Neutrophil (primary cell): Measurements from ENCODE around the gene BST2.

ENCODE experiments used
- H3K27ac ChIP-seq: fragments of 200-600 bp; sonication (generic); 2 replicates; pipeline ENCODE4 v1.5.1; 2016; ENCODE audit warnings: mild to moderate bottlenecking, moderate library complexity
- H3K27me3 ChIP-seq: fragments of 200-600 bp; sonication (generic); 2 replicates; pipeline ENCODE4 v1.6.0; 2016; ENCODE audit warnings: mild to moderate bottlenecking
- H3K36me3 ChIP-seq: fragments of 200-600 bp; sonication (generic); 2 replicates; pipeline ENCODE4 v1.5.1; 2017
- H3K4me1 ChIP-seq, 2 experiments: fragments of 200-600 bp in 1 of 2; sonication (generic) in 1 of 2; 1 replicate in 1 of 2; 2 replicates in 1 of 2; pipeline versions ENCODE4 v1.5.1 to v1.6.1; 2013 to 2016; ENCODE audit warnings: low read depth in 1 of 2, low read length in 1 of 2, mild to moderate bottlenecking in 1 of 2, moderate library complexity in 1 of 2; ENCODE audit not compliant: control insufficient read depth in 1 of 2, insufficient read depth in 1 of 2
- H3K4me3 ChIP-seq, 2 experiments: fragments of 200-600 bp in 1 of 2; sonication (generic) in 1 of 2; 1 replicate in 1 of 2; 2 replicates in 1 of 2; pipeline ENCODE4 v1.5.1; 2013 to 2016; ENCODE audit warnings: low read depth in 1 of 2, low read length in 1 of 2, mild to moderate bottlenecking in 1 of 2, moderate library complexity in 1 of 2
- H3K9me3 ChIP-seq: fragments of 200-600 bp; sonication (generic); 2 replicates; pipeline ENCODE4 v1.5.1; 2016
- CTCF ChIP-seq: fragments of 200-600 bp; sonication (generic); IDR thresholded peaks from 2 replicates; pipeline ENCODE4 v1.5.1; 2016; ENCODE audit warnings: antibody characterized with exemption

The BST2 gene

GRCh38 chr19:17398902-17399527 is 6.4 kb downstream of the BST2 start:
- H3K4me3 ChIP-seq = no peak overlapping the region
- no peak overlapping the region for H3K27ac ChIP-seq
- no peaks in the 10 kb centered on the region for H3K27me3 ChIP-seq
- no peak for TF ChIP-seq CTCF
- no peaks in the 10 kb centered on the region for H3K9me3 ChIP-seq
- peaks cover 16% of the 10 kb centered on the region for H3K36me3 ChIP-seq
- peaks cover 7 to 14% of the 10 kb centered on the region in 2 experiments for H3K4me1 ChIP-seq

- peaks cover 8% of the 10 kb centered on the region for H3K36me3 ChIP-seq
- peak; percentile 85 for TF ChIP-seq CTCF
- H3K27ac ChIP-seq = peak overlapping the region; percentile 5
- H3K27me3 ChIP-seq = peaks cover 32% of the 10 kb centered on the region
- H3K4me3 ChIP-seq = no peak overlapping the region
- H3K9me3 ChIP-seq = no peaks in the 10 kb centered on the region
- peaks cover 23 to 26% of the 10 kb centered on the region in 2 experiments for H3K4me1 ChIP-seq
Measured at GRCh38 chr19:17394891-17395415, 10.5 kb downstream of the BST2 start.

- Histone ChIP-seq H3K4me1 (peaks cover 23 to 26% of the 10 kb centered on the region in 2 experiments), H3K9me3 (no peaks in the 10 kb centered on the region), H3K4me3 (no peak within 1 kb of the TSS), H3K36me3 (peaks cover 8% of the 10 kb centered on the region), H3K27ac (peak within 1 kb of the TSS; percentile 5), H3K27me3 (peaks cover 43% of the 10 kb centered on the region)
- no peak for TF ChIP-seq CTCF
Measured at GRCh38 chr19:17393914-17394313, 11.5 kb downstream of the BST2 start, which contains the start of gene CCDC194. CCDC194 (minus strand) TSS chr19:17394196; CDS start chr19:17394158, 38 bp downstream.

- Histone ChIP-seq H3K9me3 (no peaks in the 10 kb centered on the region), H3K27ac (no peak overlapping the region), H3K4me3 (no peak overlapping the region), H3K36me3 (peaks cover 8% of the 10 kb centered on the region), H3K4me1 (peaks cover 23 to 26% of the 10 kb centered on the region in 2 experiments), H3K27me3 (peaks cover 52% of the 10 kb centered on the region)
- TF ChIP-seq CTCF = no peak
Measured at GRCh38 chr19:17393002-17393401, 12.4 kb downstream of the BST2 start.

GRCh38 chr19:17391371-17392151 is 13.9 kb downstream of the BST2 start:
- Histone ChIP-seq H3K9me3 (no peaks in the 10 kb centered on the region), H3K27me3 (peaks cover 55% of the 10 kb centered on the region), H3K36me3 (no peaks in the 10 kb centered on the region), H3K4me3 (peak overlapping the region; percentile 24 to 45), H3K27ac (no peak overlapping the region), H3K4me1 (peaks cover 23 to 26% of the 10 kb centered on the region in 2 experiments)
- TF ChIP-seq CTCF = no peak
